ENCODE results near the gene USP15.
A peak's percentile ranks its signal among the peaks of the same experiment; 100 is the strongest.

USP15 gene

DNA sequence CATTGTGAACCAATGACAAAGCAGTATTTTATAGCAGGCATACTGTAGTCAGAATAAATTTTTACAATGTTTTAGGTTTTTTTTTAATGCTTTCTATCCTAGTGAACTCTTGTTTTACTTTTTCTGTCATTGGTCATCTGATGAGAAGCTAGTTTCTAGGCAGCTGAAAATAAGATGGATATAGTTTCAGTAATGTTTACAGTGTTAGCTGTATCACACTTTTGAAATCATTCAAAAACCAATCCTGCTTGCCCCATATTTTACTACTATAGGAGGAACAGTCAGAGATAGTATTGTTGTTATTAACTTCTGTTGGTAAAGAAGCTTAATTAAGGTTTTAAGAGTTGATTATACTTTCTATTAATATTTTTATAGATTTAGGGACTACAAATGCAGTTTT lies 24.5 kb downstream of the USP15 start:
- DNase-seq (ENCODE audit: low spot score), result no peak

DNA sequence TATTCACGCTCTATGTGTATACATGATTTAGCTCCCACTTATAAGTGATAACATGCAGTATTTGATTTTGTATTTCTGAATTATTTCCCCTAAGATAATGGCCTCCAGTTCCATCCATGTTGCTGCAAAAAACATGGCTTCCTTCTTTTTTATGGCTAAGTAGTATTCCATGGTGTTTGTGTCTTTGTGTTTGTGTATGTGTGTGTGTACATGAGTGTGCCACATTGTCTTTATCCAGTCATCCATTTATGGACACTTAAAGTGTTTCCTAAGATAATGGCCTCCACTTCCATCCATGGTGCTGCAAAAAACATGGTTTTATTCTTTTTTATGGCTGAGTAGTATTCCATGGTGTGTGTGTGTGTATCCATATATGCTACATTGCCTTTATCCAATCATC lies 25.1 kb downstream of the USP15 start:
- DNase-seq (ENCODE audit: low spot score), result no peak

DNA sequence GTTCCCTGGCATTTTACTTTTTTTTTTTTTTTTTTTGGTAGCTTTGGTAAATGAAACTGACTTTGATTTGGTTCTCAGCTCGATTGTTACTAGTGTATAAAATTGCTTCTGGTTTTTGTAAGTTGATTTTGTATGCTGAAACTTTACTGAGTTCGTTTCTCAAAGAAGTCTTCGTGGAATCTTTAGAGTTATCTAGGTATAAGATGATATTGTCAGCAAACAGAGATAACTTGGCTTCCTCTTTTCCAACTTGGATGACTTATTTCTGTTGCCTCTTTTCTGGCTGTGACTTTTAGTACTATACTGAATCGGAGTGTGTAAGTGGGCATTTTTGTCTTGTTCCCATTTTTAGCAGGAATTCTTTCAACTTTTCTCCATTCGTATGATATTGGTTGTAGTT lies 28.1 kb downstream of the USP15 start:
- no peak for DNase-seq (ENCODE audit: low spot score)

DNA sequence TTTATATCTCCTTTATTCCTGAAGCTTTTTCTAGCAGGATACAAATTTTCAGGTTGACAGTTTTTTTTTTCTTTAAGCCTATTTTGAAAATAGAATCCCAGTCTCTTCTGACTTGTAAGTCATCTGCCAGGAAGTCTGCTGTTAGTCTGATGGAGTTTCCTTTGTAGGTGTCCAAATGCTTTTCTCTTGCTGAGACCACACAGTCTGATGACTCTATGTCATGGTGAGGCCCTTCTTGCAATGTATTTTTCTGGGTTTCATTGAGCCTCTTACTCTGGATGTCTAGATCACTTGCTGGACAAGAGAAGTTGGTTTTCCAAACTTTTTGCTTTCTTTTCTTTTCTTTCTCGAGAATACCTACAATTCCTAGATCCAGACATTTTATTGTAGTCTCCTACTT lies 30.6 kb downstream of the USP15 start:
- no peak for DNase-seq (ENCODE audit: low spot score)

DNA sequence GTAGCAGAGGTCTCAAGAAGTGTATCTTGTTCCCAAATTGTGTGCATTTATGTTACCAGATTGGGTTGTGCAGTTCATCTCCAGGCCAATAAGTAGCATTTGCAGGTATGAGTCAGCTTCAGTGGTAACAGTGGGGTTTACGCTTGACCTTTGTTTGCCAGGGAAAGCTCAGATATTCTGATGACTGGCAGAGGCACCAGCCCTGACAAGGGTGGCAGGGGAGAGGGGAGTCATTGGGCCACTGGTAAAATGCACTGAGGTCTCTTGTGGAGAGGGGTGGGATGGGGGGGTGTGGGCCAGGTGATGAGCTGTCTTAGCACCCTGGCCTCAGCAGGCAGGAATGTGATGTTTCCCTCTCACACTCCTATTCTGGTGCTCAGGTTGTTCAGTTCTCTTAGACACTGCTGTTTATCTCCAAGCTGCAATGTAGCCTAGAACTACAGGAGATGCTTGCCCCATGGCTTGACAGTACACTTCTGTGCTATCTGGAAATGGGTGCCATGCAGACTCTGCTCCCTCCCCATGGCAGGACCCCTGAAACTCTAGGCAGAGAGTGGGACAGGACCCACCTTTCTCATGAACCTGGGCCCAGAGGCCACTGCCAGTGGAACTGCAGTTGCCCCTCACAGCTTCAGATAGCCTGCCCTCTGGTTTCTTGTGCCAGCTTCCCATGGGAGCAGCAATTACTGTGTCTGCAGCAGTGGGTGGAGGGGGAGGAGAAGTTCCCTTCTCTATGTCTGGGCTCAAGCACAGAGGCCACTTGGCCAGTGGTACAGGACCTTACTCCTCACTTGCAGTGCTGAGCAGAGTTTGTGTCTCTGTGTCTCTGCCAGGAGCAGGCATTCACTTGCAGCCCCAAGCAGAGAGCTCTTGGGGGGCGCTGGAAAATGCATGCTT lies 31.9 kb downstream of the USP15 start:
- peak; percentile 30 for DNase-seq (ENCODE audit: low spot score)

- no peak for DNase-seq (ENCODE audit: low spot score)
These were observed 32.6 kb downstream of the USP15 start for GRCh38 chr12:62292761-62293344.

DNA sequence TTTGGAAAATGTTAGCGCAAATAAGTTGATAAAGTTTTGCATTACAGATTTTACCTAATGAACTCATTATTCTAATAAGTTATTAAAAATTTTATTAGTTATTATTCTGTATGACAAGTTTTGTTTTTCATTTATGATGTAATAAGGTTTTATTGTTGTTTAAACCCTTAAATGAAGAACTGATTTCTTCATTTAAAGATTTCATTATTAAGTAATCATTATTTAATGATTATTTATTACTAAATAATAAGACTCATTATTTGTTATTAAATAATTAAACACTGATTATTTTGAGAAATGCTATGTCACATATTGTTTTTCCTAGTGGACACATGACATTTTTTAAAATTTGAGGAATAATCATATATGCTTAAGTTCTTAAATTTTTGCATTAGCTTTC lies 34.2 kb downstream of the USP15 start:
- DNase-seq (ENCODE audit: low spot score), result no peak

DNA sequence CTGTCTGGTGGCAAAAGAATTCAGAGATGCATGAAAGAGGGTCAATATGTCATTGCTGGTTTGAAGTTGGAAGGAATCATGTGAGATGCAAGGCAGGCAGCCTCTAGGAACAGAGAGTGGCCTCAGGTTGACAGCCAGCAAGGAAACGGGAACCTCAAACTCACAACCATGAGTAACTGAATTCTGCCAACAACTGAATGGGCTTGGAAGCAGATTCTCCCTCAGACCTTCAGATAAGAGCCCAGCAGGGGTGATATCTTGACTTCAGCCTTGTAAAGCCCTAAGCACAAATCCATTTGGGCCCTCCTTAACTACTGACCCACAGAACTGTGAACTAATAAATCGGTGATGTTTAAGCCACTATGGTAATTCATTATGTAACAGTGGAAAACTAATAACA lies 35.8 kb downstream of the USP15 start:
- DNase-seq (ENCODE audit: low spot score), result no peak

DNA sequence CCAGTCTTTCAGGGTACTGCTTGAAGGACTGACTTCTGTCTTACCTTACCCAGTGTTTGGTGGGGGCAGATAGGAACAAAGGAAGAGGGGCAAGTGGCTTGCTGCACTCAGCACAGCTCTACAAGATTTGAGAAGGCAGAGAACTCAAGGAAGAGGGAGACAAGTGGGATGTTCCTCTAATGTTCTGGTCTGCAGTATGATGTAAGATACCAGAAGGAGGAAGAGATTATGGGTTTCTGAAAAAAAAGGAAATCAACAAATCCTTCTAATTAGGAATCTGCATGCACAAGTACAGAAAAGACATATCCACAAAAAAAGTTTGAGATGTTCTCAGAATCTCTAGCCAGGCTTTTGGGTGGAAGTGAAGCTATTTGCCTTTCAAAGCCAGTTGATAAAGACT lies 37.1 kb downstream of the USP15 start:
- DNase-seq (ENCODE audit: low spot score), result no peak

DNA sequence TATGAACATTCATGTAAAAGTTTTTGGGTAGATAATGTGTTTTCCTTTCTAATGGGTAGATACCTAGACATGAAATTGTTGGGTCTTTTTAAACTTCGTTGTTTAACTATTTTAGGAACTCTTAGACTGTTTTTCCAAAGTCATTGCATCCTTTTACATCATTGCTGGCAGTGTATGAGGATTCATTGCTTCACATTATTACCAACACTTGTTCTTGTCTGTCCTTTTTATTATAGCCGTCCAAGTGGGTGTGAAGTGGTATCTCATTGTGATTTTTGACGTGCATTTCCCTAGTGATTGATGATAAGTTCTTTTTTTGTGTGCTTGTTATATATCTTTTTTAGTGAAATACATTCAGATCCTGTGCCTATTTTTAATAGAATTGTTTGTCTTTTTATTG lies 39.4 kb downstream of the USP15 start:
- no peak for DNase-seq (ENCODE audit: low spot score)

- no peak for DNase-seq (ENCODE audit: low spot score)
These were observed 41.0 kb downstream of the USP15 start for GRCh38 chr12:62301080-62301798.

- DNase-seq (ENCODE audit: low spot score), result no peak
These were observed 41.6 kb downstream of the USP15 start for GRCh38 chr12:62301799-62302133.

GRCh38 chr12:62304560-62304959 lies 44.4 kb downstream of the USP15 start:
- DNase-seq (ENCODE audit: low spot score), result no peak

- no peak for DNase-seq (ENCODE audit: low spot score)
These were observed 45.6 kb downstream of the USP15 start for GRCh38 chr12:62305778-62306177.

DNA sequence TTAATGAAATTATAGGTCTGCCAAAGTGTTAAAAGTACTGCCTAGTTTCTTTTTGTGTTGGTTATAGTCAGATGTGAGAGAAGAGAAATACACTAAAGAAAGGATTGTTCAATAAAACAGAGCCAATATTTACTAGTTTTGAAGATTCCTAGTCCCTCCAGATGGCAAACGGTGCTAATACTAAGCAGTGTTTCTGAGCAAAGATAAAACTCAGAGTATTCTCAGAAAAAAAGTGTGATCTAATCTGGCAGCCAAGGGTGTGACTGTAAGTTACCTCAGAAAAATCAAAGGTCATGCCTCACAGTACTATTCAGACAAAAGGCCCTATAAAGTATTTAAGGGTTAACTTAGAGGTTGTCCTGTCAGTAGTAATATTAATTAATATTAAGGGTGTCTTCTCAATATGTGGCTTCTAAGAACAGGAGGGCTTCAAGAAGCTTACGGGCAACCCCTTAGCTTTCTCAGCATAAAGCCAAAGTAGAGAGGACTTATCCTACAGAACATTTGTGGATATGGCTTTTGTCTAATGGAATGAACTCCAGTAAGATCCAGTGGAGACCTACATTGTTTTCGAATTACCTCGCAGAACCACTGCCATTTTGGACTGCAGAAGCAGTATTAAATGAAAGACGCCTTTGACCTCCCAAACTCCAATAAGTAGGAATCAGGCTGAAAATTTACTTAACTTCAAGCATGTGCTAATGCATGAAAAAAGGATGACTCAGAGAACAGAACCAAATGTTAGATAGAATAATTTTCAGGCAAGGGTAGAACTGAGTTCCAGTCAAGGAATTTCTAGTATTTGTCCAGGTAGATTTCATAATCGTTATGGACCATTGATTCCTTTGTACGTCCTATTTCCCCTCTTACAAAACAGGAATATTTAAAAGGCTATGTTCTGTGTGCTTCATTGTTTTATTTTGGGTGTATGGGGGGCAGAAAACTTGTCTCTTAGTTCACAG lies 46.6 kb downstream of the USP15 start:
- no peak for DNase-seq (ENCODE audit: low spot score)

DNA sequence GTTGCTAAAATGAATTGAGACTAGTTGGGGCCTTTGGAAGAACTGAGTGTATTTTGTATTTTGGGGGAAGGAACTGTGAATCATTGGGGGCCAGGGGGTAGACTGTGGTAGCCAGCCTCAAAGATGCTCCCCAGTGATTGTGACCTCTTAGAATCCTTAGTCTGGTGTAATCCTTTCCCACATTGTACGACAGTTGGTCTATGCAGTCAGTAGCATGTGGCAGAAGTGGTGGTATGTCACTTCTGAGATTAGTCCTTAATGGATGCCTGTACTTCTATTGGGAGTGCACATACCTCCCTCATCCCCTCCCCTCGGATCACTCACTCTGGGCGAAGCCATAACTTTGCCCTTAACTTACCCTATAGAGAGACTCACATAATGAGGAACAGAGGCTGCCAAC lies 48.0 kb downstream of the USP15 start:
- no peak for DNase-seq (ENCODE audit: low spot score)

DNA sequence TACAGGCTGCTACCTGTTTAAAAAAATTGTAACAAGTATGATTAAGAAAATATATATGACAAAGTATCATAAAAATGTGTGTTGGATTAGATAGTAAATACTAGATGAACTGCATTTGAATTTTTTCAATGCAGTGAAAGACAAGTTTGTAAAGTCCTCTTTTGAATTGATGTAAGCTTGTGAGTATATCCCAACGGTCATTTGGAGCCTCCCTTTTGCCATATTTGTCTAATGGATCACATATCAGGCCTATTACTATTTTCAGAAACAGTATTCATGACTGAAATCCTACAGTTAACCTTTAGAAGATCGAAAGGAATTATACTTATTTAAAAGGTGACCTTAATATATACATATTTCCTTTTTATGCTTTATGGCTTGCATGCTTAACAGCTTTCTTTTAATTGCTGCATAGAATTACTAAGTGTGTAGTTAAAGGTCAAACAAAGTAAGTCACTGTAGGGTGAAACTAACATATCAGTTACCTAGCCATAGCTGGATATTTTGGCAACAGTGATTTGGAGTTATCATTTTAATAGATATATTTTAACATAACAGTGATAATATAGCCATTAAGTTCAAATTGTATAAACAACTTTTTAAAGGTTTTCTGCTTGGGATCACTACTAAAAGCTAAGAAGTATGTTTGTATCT lies 53.6 kb downstream of the USP15 start:
- no peak for DNase-seq (ENCODE audit: low spot score)

- DNase-seq (ENCODE audit: low spot score), result no peak
These were observed 56.8 kb downstream of the USP15 start for GRCh38 chr12:62317017-62317416.

- DNase-seq (ENCODE audit: low spot score), result no peak
These were observed 58.9 kb downstream of the USP15 start for GRCh38 chr12:62319058-62319457.

DNA sequence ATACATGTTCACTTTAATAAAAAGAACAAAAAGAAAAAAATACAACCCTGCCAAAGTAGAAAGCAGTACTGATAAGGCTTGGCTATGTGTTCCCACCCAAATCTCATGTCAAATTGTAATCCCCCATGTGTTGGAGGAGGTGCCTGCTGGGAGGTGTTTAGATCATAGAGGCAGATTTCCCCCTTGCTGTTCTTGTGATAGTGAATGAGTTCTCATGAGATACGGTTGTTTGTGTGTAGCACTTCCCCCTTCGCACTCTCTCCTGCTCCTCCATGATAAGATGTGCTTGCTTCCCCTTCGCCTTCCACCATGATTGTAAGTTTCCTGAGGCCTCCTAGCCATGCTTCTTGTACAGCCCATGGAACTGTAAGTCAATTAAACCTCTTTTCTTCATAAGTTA lies 59.9 kb downstream of the USP15 start:
- DNase-seq (ENCODE audit: low spot score), result no peak

DNA sequence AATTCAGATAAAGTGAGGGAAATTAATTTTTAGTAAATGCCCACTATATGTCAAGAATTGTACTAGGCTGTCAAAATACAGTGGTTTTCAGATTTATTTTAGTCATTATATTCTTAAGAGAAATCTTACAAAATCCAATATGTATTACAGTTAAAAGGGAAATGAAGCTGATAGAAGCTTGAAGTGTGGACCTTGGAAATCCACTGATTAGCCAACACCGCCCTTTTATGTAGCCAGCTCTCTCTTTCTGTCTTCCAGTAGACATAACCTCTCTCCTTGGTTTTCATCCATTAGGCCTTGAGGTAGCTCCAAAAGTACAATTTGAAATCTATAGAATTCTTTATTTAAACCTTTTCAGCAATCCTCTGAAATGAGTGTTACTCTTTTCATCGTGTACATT lies 63.2 kb downstream of the USP15 start:
- no peak for DNase-seq (ENCODE audit: low spot score)
